NT2/D1 (cell line): ENCODE results near the gene L2HGDH.

Experiments
- DNase-seq: peaks from one replicate; pipeline ENCODE4 v3.0.0-alpha.2; 2011; ENCODE audit warnings: low read depth, low spot score
- H3K27me3 ChIP-seq: 2 replicates; pipeline ENCODE4 v1.6.0; 2011; ENCODE audit warnings: mild to moderate bottlenecking; ENCODE audit not compliant: insufficient read length, insufficient read depth
- H3K36me3 ChIP-seq: 2 replicates; pipeline ENCODE4 v1.6.1; 2011; ENCODE audit warnings: mild to moderate bottlenecking, low read length, mixed read lengths; ENCODE audit not compliant: insufficient read depth, insufficient read length
- H3K4me1 ChIP-seq: 2 replicates; pipeline ENCODE4 v1.5.1; 2011; ENCODE audit not compliant: insufficient read depth, insufficient read length
- H3K4me3 ChIP-seq: 2 replicates; pipeline ENCODE4 v1.5.1; 2011; ENCODE audit warnings: low read depth; ENCODE audit not compliant: insufficient read length
- H3K9ac ChIP-seq: 2 replicates; pipeline ENCODE4 v1.6.0; 2011; ENCODE audit warnings: low read depth; ENCODE audit not compliant: insufficient read length
- H3K9me3 ChIP-seq: 2 replicates; pipeline ENCODE4 v1.5.1; 2011; ENCODE audit warnings: mild to moderate bottlenecking, low read length; ENCODE audit not compliant: insufficient read depth
- SUZ12 ChIP-seq: IDR thresholded peaks from 2 replicates; pipeline ENCODE4 v1.6.1; 2011; ENCODE audit not compliant: insufficient read length, insufficient read depth; ENCODE audit errors: extremely low read depth
- YY1 ChIP-seq: IDR thresholded peaks from 2 replicates; pipeline ENCODE4 v1.6.1; 2011; ENCODE audit not compliant: insufficient read length, insufficient read depth
- ZNF274 ChIP-seq: IDR thresholded peaks from 2 replicates; pipeline ENCODE4 v1.6.1; 2011; ENCODE audit warnings: mild to moderate bottlenecking, low read depth, low read length

Gene L2HGDH

GRCh38 chr14:50308363-50308915 is 3.6 kb downstream of the L2HGDH start:
- no peak overlapping the region for H3K4me3 ChIP-seq
- DNase-seq = no peak
- TF ChIP-seq YY1 (no peak), SUZ12 (no peak), ZNF274 (no peak)
- H3K27me3 ChIP-seq = no peaks in the 10 kb centered on the region
- H3K9me3 ChIP-seq = no peaks in the 10 kb centered on the region
- no peaks in the 10 kb centered on the region for H3K36me3 ChIP-seq
- no peak overlapping the region for H3K9ac ChIP-seq
- no peaks in the 10 kb centered on the region for H3K4me1 ChIP-seq

- no peak overlapping the region for H3K4me3 ChIP-seq
- TF ChIP-seq SUZ12 = no peak
- TF ChIP-seq ZNF274 = no peak
- TF ChIP-seq YY1 = no peak
- no peak for DNase-seq
- no peaks in the 10 kb centered on the region for H3K36me3 ChIP-seq
- no peaks in the 10 kb centered on the region for H3K4me1 ChIP-seq
- no peaks in the 10 kb centered on the region for H3K9me3 ChIP-seq
- H3K27me3 ChIP-seq = no peaks in the 10 kb centered on the region
- no peak overlapping the region for H3K9ac ChIP-seq
These were observed 8.1 kb downstream of the L2HGDH start for GRCh38 chr14:50303744-50304471.

- no peaks in the 10 kb centered on the region for H3K36me3 ChIP-seq
- no peak for TF ChIP-seq ZNF274
- no peak for TF ChIP-seq YY1
- TF ChIP-seq SUZ12 = no peak
These were observed 10.1 kb downstream of the L2HGDH start for GRCh38 chr14:50301914-50302313.

GRCh38 chr14:50299585-50299984 is 12.4 kb downstream of the L2HGDH start:
- no peaks in the 10 kb centered on the region for H3K27me3 ChIP-seq
- no peak overlapping the region for H3K4me3 ChIP-seq
- no peak overlapping the region for H3K9ac ChIP-seq
- no peak for DNase-seq
- H3K4me1 ChIP-seq = no peaks in the 10 kb centered on the region
- TF ChIP-seq ZNF274 = no peak
- TF ChIP-seq YY1 = no peak
- TF ChIP-seq SUZ12 = no peak
- H3K9me3 ChIP-seq = no peaks in the 10 kb centered on the region
- H3K36me3 ChIP-seq = no peaks in the 10 kb centered on the region

More at GRCh38 chr14:50301914-50302313, 10.1 kb downstream of the L2HGDH start:
- Histone ChIP-seq H3K4me1 (no peaks in the 10 kb centered on the region), H3K27me3 (no peaks in the 10 kb centered on the region), H3K4me3 (no peak overlapping the region), H3K9me3 (no peaks in the 10 kb centered on the region), H3K9ac (no peak overlapping the region)
- DNase-seq = no peak

GRCh38 chr14:50290306-50290705 is 21.7 kb downstream of the L2HGDH start:
- Histone ChIP-seq H3K4me1 (no peaks in the 10 kb centered on the region), H3K27me3 (no peaks in the 10 kb centered on the region), H3K36me3 (peaks cover 15% of the 10 kb centered on the region), H3K4me3 (no peak overlapping the region), H3K9me3 (no peaks in the 10 kb centered on the region), H3K9ac (no peak overlapping the region)
- no peak for DNase-seq
- TF ChIP-seq ZNF274 (no peak), SUZ12 (no peak), YY1 (no peak)

- Histone ChIP-seq H3K4me1 (no peaks in the 10 kb centered on the region), H3K4me3 (no peak overlapping the region), H3K9ac (no peak overlapping the region), H3K36me3 (peaks cover 11% of the 10 kb centered on the region), H3K9me3 (no peaks in the 10 kb centered on the region), H3K27me3 (no peaks in the 10 kb centered on the region)
- no peak for TF ChIP-seq SUZ12
- no peak for TF ChIP-seq ZNF274
- TF ChIP-seq YY1 = no peak
- no peak for DNase-seq
These were observed 23.9 kb downstream of the L2HGDH start for GRCh38 chr14:50288146-50288545.

GRCh38 chr14:50285861-50286260 is 26.2 kb downstream of the L2HGDH start:
- Histone ChIP-seq H3K4me1 (no peaks in the 10 kb centered on the region), H3K27me3 (no peaks in the 10 kb centered on the region), H3K9ac (no peak overlapping the region), H3K4me3 (no peak overlapping the region), H3K36me3 (peaks cover 6% of the 10 kb centered on the region), H3K9me3 (no peaks in the 10 kb centered on the region)
- TF ChIP-seq ZNF274 (no peak), SUZ12 (no peak), YY1 (no peak)
- no peak for DNase-seq
